ENCODE measurements around the gene F2RL3. TPM values are rescaled to one million over a fixed set of nuclear protein-coding genes. Genes with fewer than 3 reads are reported as not detected.
A peak's percentile ranks its signal among the peaks of the same experiment; 100 is the strongest.

F2RL3 gene
- total and polyA plus RNA-seq, 9 of the 15 experiments (the other 6 are each of a cell fraction or from before 2014, with no cell fraction given), result 1.4 to 27.6 (median 11.9) TPM

GRCh38 chr19:16888629-16889365 is at the start of gene F2RL3 (continued):
- TF ChIP-seq ZNF407 (IDR thresholded peaks at IDR 0.05; ENCODE audit: low read depth) (no peak), MEIS2 (IDR thresholded peaks at IDR 0.05; ENCODE audit: partially characterized antibody) (peak; percentile 43), ZNF41 (CRISPR knock-in tag; conservative IDR thresholded peaks at IDR 0.05) (no peak), ZNF740 (CRISPR knock-in tag; IDR thresholded peaks at IDR 0.05) (peak; percentile 96), ZNF740 (tag; IDR thresholded peaks at IDR 0.05) (peak in 1 of 2 experiments; percentile 71; a peak in 2 of 4 replicates), L3MBTL2 (IDR thresholded peaks at IDR 0.05) (peak; percentile 84), ZNF217 (CRISPR knock-in tag; IDR thresholded peaks at IDR 0.05) (no peak), MECOM (CRISPR knock-in tag; IDR thresholded peaks at IDR 0.05) (peak; percentile 69), MBD2 (IDR thresholded peaks at IDR 0.05; ENCODE audit: borderline replicate concordance, low read depth) (no peak), ZNF24 (IDR thresholded peaks at IDR 0.05) (no peak), TAF7 (tag; IDR thresholded peaks at IDR 0.05) (peak; percentile 16; the same call in 1 of the 2 replicates), CBFA2T3 (IDR thresholded peaks at IDR 0.05) (peak; percentile 84), PHB (CRISPR knock-in tag; IDR thresholded peaks at IDR 0.05) (no peak), ZNF3 (CRISPR knock-in tag; IDR thresholded peaks at IDR 0.05) (no peak), RBM22 (IDR thresholded peaks at IDR 0.05; ENCODE audit: low read depth, low read length, poor library complexity, severe bottlenecking) (peak; percentile 86), ZNF23 (CRISPR knock-in tag; IDR thresholded peaks at IDR 0.05) (no peak), ATF2 (CRISPR knock-in tag; IDR thresholded peaks at IDR 0.05) (no peak), VEZF1 (CRISPR knock-in tag; IDR thresholded peaks at IDR 0.05) (peak; percentile 90)
